H9 (cell line): Measurements from ENCODE around the gene GRIN2A. TPM values are rescaled to one million over a fixed set of nuclear protein-coding genes. Genes with fewer than 3 reads are reported as not detected.

ENCODE experiments used
- DNase-seq: peaks from one replicate; pipeline ENCODE4 v3.0.0-alpha.2; 2017
- H2AFZ ChIP-seq: one replicate; pipeline ENCODE4 v1.6.1; 2013; ENCODE audit warnings: mild to moderate bottlenecking, low read length, control low read depth, moderate library complexity
- H2AK5ac ChIP-seq: 2 replicates; pipeline ENCODE4 v1.6.1; 2013; ENCODE audit warnings: low read length, control low read depth, mixed read lengths; ENCODE audit not compliant: insufficient read length
- H2BK120ac ChIP-seq: one replicate; pipeline ENCODE4 v1.6.1; 2013; ENCODE audit warnings: low read depth, mild to moderate bottlenecking, low read length, control low read depth, inconsistent platforms; ENCODE audit not compliant: poor library complexity, severe bottlenecking
- H2BK12ac ChIP-seq: 2 replicates; pipeline ENCODE4 v1.6.1; 2013; ENCODE audit warnings: low read length, control low read depth, mixed read lengths, low read depth; ENCODE audit not compliant: insufficient read length
- H2BK15ac ChIP-seq: 2 replicates; pipeline ENCODE4 v1.6.1; 2013; ENCODE audit warnings: low read depth, low read length, control low read depth
- H2BK20ac ChIP-seq: one replicate; pipeline ENCODE4 v1.6.1; 2013; ENCODE audit warnings: low read depth, mild to moderate bottlenecking, low read length, control low read depth, inconsistent platforms; ENCODE audit not compliant: poor library complexity, severe bottlenecking
- H2BK5ac ChIP-seq: 2 replicates; pipeline ENCODE4 v1.6.1; 2013; ENCODE audit warnings: low read length, control low read depth, mixed read lengths; ENCODE audit not compliant: insufficient read length
- H3K14ac ChIP-seq: 2 replicates; pipeline ENCODE4 v1.6.1; 2013; ENCODE audit warnings: low read length, control low read depth; ENCODE audit not compliant: insufficient read depth
- H3K18ac ChIP-seq: 2 replicates; pipeline ENCODE4 v1.6.1; 2013; ENCODE audit warnings: low read depth, mild to moderate bottlenecking, mixed read lengths, low read length, control low read depth; ENCODE audit not compliant: insufficient read length
- H3K23ac ChIP-seq: 2 replicates; pipeline ENCODE4 v1.6.1; 2013; ENCODE audit warnings: low read length, control low read depth, mixed read lengths, low read depth; ENCODE audit not compliant: insufficient read length
- H3K23me2 ChIP-seq: 2 replicates; pipeline ENCODE4 v1.6.1; 2013; ENCODE audit warnings: low read depth, mild to moderate bottlenecking, mixed read lengths, low read length, control low read depth; ENCODE audit not compliant: insufficient read length, poor library complexity, severe bottlenecking
- H3K27ac ChIP-seq: 2 replicates; pipeline ENCODE4 v1.5.1; 2013; ENCODE audit warnings: low read length, control low read depth, mixed read lengths, low read depth; ENCODE audit not compliant: insufficient read length
- H3K27me3 ChIP-seq: 2 replicates; pipeline ENCODE4 v1.6.1; 2013; ENCODE audit warnings: low read length, control low read depth, inconsistent platforms; ENCODE audit not compliant: insufficient read depth
- H3K4ac ChIP-seq: 2 replicates; pipeline ENCODE4 v1.6.1; 2013; ENCODE audit warnings: low read depth, mild to moderate bottlenecking, control low read depth, inconsistent platforms, low read length, moderate library complexity
- H3K4me1 ChIP-seq: 2 replicates; pipeline ENCODE4 v1.6.1; 2013; ENCODE audit warnings: low read length, control low read depth, inconsistent platforms; ENCODE audit not compliant: insufficient read depth
- H3K4me2 ChIP-seq: 2 replicates; pipeline ENCODE4 v1.6.1; 2013; ENCODE audit warnings: low read length, control low read depth, mixed read lengths; ENCODE audit not compliant: insufficient read length, insufficient read depth
- H3K56ac ChIP-seq: 2 replicates; pipeline ENCODE4 v1.6.1; 2013; ENCODE audit warnings: low read depth, mild to moderate bottlenecking, mixed read lengths, low read length, control low read depth; ENCODE audit not compliant: insufficient read length
- H3K79me1 ChIP-seq: 2 replicates; pipeline ENCODE4 v1.6.1; 2013; ENCODE audit warnings: low read depth, mild to moderate bottlenecking, moderate library complexity, low read length, control low read depth, inconsistent platforms; ENCODE audit not compliant: insufficient read depth, poor library complexity, severe bottlenecking
- H3K79me2 ChIP-seq: 2 replicates; pipeline ENCODE4 v1.6.1; 2013; ENCODE audit warnings: low read length, control low read depth, inconsistent platforms; ENCODE audit not compliant: insufficient read depth
- H3K9ac ChIP-seq: 2 replicates; pipeline ENCODE4 v1.6.1; 2013; ENCODE audit warnings: low read length, control low read depth, mixed read lengths; ENCODE audit not compliant: insufficient read length; ENCODE audit errors: extremely low read depth
- H3K9me3 ChIP-seq: one replicate; pipeline ENCODE4 v1.6.1; 2013; ENCODE audit warnings: low read depth, low read length, inconsistent platforms; ENCODE audit not compliant: control insufficient read depth
- H3T11ph ChIP-seq: one replicate; pipeline ENCODE4 v1.6.1; 2013; ENCODE audit warnings: mild to moderate bottlenecking, low read length, control low read depth, inconsistent platforms
- H4K20me1 ChIP-seq: one replicate; pipeline ENCODE4 v1.6.1; 2013; ENCODE audit not compliant: control insufficient read depth, insufficient read length, insufficient read depth
- H4K5ac ChIP-seq: 2 replicates; pipeline ENCODE4 v1.6.1; 2013; ENCODE audit warnings: low read depth, mild to moderate bottlenecking, mixed read lengths, low read length, control low read depth; ENCODE audit not compliant: insufficient read length
- H4K8ac ChIP-seq: replicated peaks from 2 replicates; pipeline ENCODE4 v1.6.1; 2013; ENCODE audit warnings: low read length, control low read depth, mixed read lengths, low read depth; ENCODE audit not compliant: insufficient read length
- H4K91ac ChIP-seq: 2 replicates; pipeline ENCODE4 v1.6.1; 2013; ENCODE audit warnings: low read depth, mild to moderate bottlenecking, moderate library complexity, mixed read lengths, low read length, control low read depth; ENCODE audit not compliant: insufficient read length
- H3K27ac Mint-ChIP-seq, 3 experiments: 2 replicates in 2 of 3; 3 replicates in 1 of 3; pipeline ENCODE4 v1.8.0; 2020 to 2021; ENCODE audit warnings: mixed read lengths in 3 of 3, mild to moderate bottlenecking in 1 of 3, moderate library complexity in 1 of 3
- H3K27me3 Mint-ChIP-seq: 2 replicates; pipeline ENCODE4 v1.8.0; 2021; ENCODE audit warnings: low read depth, mild to moderate bottlenecking, moderate library complexity, mixed read lengths
- H3K36me3 Mint-ChIP-seq, 3 experiments: 2 replicates in 2 of 3; 3 replicates in 1 of 3; pipeline ENCODE4 v1.8.0; 2020 to 2021; ENCODE audit warnings: low read depth in 3 of 3, mixed read lengths in 3 of 3; ENCODE audit not compliant: insufficient read depth in 1 of 3
- H3K4me1 Mint-ChIP-seq, 2 experiments: 2 replicates each; pipeline ENCODE4 v1.8.0; 2020; ENCODE audit warnings: mixed read lengths in 2 of 2
- H3K4me3 Mint-ChIP-seq, 2 experiments: 2 replicates in 1 of 2; 3 replicates in 1 of 2; pipeline ENCODE4 v1.8.0; 2020 to 2021; ENCODE audit warnings: mild to moderate bottlenecking in 2 of 2, mixed read lengths in 2 of 2, moderate library complexity in 1 of 2
- H3K9me3 Mint-ChIP-seq, 2 experiments: 2 replicates in 1 of 2; 3 replicates in 1 of 2; pipeline ENCODE4 v1.8.0; 2020; ENCODE audit warnings: mild to moderate bottlenecking in 2 of 2, mixed read lengths in 2 of 2, moderate library complexity in 1 of 2
- WGBS: extraction: QIAGEN DNeasy Blood & Tissue Kit; methylation state at CpG from one replicate; pipeline ENCODE4 v1.1.7; 2013; ENCODE audit warnings: missing lambda C conversion rate, low lambda C conversion rate, mixed read lengths; ENCODE audit not compliant: insufficient read length; ENCODE audit errors: extremely low coverage; 5-methylcytosine and 5-hydroxymethylcytosine counted together
- total RNA-seq: library from RNA; stranded (reverse); gene quantifications from 2 replicates; pipeline ENCODE4 v1.2.1, GENCODE V29; 2021
- TF ChIP-seq, protein P1 (sequence below): fragments of 200-600 bp; sonication (generic); conservative IDR thresholded peaks from 3 replicates; pipeline ENCODE4 v1.8.0; 2021; ENCODE audit warnings: antibody characterized with exemption, mild to moderate bottlenecking

Gene GRIN2A
- total RNA-seq, 1 experiment from 2014 or later = 1.5 TPM

DNA sequence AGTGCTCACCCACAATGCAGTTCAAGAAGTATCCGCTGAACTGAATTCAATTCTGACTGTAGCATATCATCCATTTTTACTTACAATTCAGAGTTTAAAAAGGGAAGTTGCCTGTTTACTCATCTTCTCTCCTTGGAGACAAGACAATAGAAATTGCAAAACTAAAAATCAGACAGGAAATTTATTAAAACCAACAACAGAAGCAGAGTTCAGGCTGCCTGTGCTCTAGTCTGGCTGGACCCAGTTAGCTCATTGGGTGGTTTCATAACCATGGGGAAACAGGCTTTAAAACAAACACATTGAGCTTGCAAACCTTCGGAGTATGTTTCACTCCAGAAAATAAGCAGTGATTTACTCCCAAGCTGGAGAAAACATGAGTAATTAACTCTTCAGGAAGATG is 321.4 kb downstream of the GRIN2A start:
- H3K9me3 ChIP-seq = no peaks in the 10 kb centered on the region
- no peak for DNase-seq
- H4K20me1 ChIP-seq = no peaks in the 10 kb centered on the region
- WGBS = no CpG with 5 or more reads among the region's 2 CpGs
- no peaks in the 10 kb centered on the region for H3K4me1 ChIP-seq
- no peak overlapping the region for H2BK5ac ChIP-seq
- H3K27me3 ChIP-seq = no peaks in the 10 kb centered on the region; the same call in 1 of the 2 replicates
- no peak overlapping the region for H4K5ac ChIP-seq
- TF ChIP-seq, protein P1, sequence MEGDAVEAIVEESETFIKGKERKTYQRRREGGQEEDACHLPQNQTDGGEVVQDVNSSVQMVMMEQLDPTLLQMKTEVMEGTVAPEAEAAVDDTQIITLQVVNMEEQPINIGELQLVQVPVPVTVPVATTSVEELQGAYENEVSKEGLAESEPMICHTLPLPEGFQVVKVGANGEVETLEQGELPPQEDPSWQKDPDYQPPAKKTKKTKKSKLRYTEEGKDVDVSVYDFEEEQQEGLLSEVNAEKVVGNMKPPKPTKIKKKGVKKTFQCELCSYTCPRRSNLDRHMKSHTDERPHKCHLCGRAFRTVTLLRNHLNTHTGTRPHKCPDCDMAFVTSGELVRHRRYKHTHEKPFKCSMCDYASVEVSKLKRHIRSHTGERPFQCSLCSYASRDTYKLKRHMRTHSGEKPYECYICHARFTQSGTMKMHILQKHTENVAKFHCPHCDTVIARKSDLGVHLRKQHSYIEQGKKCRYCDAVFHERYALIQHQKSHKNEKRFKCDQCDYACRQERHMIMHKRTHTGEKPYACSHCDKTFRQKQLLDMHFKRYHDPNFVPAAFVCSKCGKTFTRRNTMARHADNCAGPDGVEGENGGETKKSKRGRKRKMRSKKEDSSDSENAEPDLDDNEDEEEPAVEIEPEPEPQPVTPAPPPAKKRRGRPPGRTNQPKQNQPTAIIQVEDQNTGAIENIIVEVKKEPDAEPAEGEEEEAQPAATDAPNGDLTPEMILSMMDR = no peak
- no peaks in the 10 kb centered on the region; the same call in 1 of the 2 replicates for H3K27me3 Mint-ChIP-seq
- no peak overlapping the region for H3K9ac ChIP-seq
- H2BK15ac ChIP-seq = no peak overlapping the region
- H4K8ac ChIP-seq = no peak overlapping the region
- no peak overlapping the region for H3K4me3 Mint-ChIP-seq
- peaks cover 0 to 8% of the 10 kb centered on the region in 2 experiments; a peak in 2 of 4 replicates for H3K4me1 Mint-ChIP-seq
- no peaks in the 10 kb centered on the region for H3K9me3 Mint-ChIP-seq
- no peaks in the 10 kb centered on the region for H3K23me2 ChIP-seq
- H3K14ac ChIP-seq = no peak overlapping the region
- no peak overlapping the region for H2AFZ ChIP-seq
- no peak overlapping the region for H3K4me2 ChIP-seq
- no peak overlapping the region for H2AK5ac ChIP-seq
- no peak overlapping the region for H3K4ac ChIP-seq
- no peak overlapping the region for H3K27ac ChIP-seq
- no peak overlapping the region for H3K56ac ChIP-seq
- H3T11ph ChIP-seq = no peak overlapping the region
- H3K18ac ChIP-seq = no peak overlapping the region
- no peak overlapping the region for H4K91ac ChIP-seq
- H2BK120ac ChIP-seq = no peak overlapping the region
- H3K23ac ChIP-seq = no peak overlapping the region
- H3K27ac Mint-ChIP-seq = no peak overlapping the region
- H3K79me1 ChIP-seq = no peaks in the 10 kb centered on the region
- H2BK12ac ChIP-seq = no peak overlapping the region
- no peaks in the 10 kb centered on the region for H3K79me2 ChIP-seq
- H3K36me3 Mint-ChIP-seq = no peaks in the 10 kb centered on the region
- H2BK20ac ChIP-seq = no peak overlapping the region
